ENCODE results near the gene TENT5C. TPM values are rescaled to one million over a fixed set of nuclear protein-coding genes. Genes with fewer than 3 reads are reported as not detected.

TENT5C gene
- total and polyA plus RNA-seq, 9 of the 15 experiments (the other 6 are each of a cell fraction or from before 2014, with no cell fraction given), result 1.8 to 7.7 (median 4.0) TPM

- peak; percentile 60 for TF ChIP-seq MGA (IDR thresholded peaks at IDR 0.05)
- 0 out of 2 replicates have a peak, but pooled peaks have one; percentile 70 for TF ChIP-seq CREB3 (tag; conservative IDR thresholded peaks at IDR 0.05; ENCODE audit: low read depth)
- TF ChIP-seq RBM22 (IDR thresholded peaks at IDR 0.05; ENCODE audit: low read depth, low read length, poor library complexity, severe bottlenecking), result no peak
- TF ChIP-seq RCOR1 (IDR thresholded peaks at IDR 0.05; ENCODE audit: borderline replicate concordance in 1 of 2, low read depth in 2 of 2, low read length in 2 of 2), result peak; percentile 60 to 71
- TF ChIP-seq ZBTB26 (CRISPR knock-in tag; IDR thresholded peaks at IDR 0.05), result no peak
- TF ChIP-seq PHTF2 (CRISPR knock-in tag; IDR thresholded peaks at IDR 0.05), result no peak
- no peak for TF ChIP-seq ZKSCAN8 (CRISPR knock-in tag; IDR thresholded peaks at IDR 0.05)
- TF ChIP-seq HDAC2 (IDR thresholded peaks at IDR 0.05), result peak; percentile 73; the same call in 1 of the 2 replicates
- TF ChIP-seq SMAD4 (CRISPR knock-in tag; conservative IDR thresholded peaks at IDR 0.05), result peak; percentile 81
- no peak for TF ChIP-seq CEBPZ (IDR thresholded peaks at IDR 0.05; ENCODE audit: borderline replicate concordance, low read depth, low read length)
- peak; percentile 67 for TF ChIP-seq TCF3 (CRISPR knock-in tag; IDR thresholded peaks at IDR 0.05)
These were observed 49.4 kb downstream of the TENT5C start (continued) for GRCh38 chr1:117655220-117655577.

Data from K562 (cell line).